Astrocyte of the spinal cord (primary cell): ENCODE data around the gene OPA1.

ENCODE experiments used
- DNase-seq: peaks from one replicate; pipeline ENCODE4 v3.0.0; 2011; ENCODE audit warnings: low read depth, low spot score
- H3K4me3 ChIP-seq: 2 replicates; pipeline ENCODE4 v1.5.1; 2011; ENCODE audit warnings: low read depth, mild to moderate bottlenecking, low read length, moderate library complexity
- in situ Hi-C: cut with HindIII; loops from 2 replicates; pipeline ENCODE4 v1.10.0; 2017; ENCODE audit warnings: low sequenced_read_pairs
- TF ChIP-seq, protein P1 (sequence below): IDR thresholded peaks from 2 replicates; pipeline ENCODE4 v1.5.1; 2012; ENCODE audit warnings: low read depth, mild to moderate bottlenecking, low read length, inconsistent platforms

OPA1 gene

GRCh38 chr3:193716150-193716549, 123.1 kb downstream of the OPA1 start:
- in situ Hi-C loops, result no loop called here
- H3K4me3 ChIP-seq, result no peak overlapping the region
- TF ChIP-seq, protein P1, sequence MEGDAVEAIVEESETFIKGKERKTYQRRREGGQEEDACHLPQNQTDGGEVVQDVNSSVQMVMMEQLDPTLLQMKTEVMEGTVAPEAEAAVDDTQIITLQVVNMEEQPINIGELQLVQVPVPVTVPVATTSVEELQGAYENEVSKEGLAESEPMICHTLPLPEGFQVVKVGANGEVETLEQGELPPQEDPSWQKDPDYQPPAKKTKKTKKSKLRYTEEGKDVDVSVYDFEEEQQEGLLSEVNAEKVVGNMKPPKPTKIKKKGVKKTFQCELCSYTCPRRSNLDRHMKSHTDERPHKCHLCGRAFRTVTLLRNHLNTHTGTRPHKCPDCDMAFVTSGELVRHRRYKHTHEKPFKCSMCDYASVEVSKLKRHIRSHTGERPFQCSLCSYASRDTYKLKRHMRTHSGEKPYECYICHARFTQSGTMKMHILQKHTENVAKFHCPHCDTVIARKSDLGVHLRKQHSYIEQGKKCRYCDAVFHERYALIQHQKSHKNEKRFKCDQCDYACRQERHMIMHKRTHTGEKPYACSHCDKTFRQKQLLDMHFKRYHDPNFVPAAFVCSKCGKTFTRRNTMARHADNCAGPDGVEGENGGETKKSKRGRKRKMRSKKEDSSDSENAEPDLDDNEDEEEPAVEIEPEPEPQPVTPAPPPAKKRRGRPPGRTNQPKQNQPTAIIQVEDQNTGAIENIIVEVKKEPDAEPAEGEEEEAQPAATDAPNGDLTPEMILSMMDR, result no peak
- DNase-seq, result no peak

DNA sequence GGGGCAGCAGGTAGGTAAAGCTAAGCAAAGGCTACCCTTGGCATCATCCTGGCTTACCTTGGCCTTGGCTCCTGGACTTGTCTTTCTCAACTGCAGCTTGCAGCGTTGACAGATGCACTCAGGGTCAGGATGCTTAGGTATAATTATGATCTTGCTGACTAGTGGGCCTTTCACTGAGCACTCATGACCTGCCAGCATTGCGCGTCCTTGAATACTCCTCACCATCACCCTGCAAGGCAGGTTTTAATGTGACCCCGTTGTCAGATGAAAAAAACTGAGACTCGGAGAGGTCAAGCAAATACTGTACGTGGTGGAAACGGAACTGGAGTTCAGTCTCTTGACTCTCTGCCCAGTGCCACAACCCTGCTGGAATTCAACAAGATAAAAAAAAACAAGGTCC, 126.7 kb downstream of the OPA1 start:
- no peak for DNase-seq
- TF ChIP-seq, protein P1, result no peak
- H3K4me3 ChIP-seq, result no peak overlapping the region
- in situ Hi-C loops, result no loop called here

DNA sequence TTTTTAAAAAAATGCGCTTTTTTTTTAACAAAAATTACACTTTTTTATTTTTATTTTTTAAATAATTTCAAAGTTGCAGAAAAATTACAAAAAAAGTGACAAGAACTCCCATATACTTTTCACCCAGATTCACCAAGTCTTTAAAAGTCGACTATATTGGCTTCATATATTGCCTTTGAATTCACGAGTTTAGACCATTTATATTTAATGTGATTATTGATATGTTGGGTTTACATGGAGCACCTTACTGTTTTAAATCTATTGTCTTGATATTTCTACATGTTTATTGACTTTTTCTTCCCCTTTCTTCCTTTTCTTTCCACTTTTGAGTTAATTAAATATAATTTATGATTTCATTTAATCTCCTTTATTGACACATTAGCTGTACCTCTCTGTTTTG, 127.2 kb downstream of the OPA1 start:
- DNase-seq, result no peak
- in situ Hi-C loops, result no loop called here
- TF ChIP-seq, protein P1, result no peak

GRCh38 chr3:193722566-193722965, 129.6 kb downstream of the OPA1 start:
- in situ Hi-C loops, result no loop called here
- TF ChIP-seq, protein P1, result no peak
- DNase-seq, result no peak
- no peak overlapping the region for H3K4me3 ChIP-seq

More for the DNA sequence above, 127.2 kb downstream of the OPA1 start:
- no peak overlapping the region for H3K4me3 ChIP-seq

DNA sequence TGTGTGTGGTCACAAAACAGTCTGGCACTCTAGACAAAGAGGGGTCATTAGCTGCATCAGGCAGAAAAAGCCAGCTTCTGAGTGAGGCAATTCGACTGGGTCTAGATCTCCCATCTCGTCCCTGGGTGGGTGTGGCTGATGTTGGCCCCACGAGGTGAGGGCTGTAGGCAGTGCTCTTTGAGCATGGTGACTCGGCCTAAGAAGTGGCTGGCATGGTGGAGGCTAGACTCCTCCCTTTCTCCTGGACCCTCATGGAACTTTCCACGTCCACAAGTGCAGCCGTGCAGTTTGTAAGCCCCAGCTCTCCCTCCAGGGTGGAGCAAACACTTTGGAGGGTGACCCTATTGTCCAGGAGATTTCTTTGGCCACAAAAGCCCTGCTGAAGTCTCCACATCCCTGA, 134.1 kb downstream of the OPA1 start:
- in situ Hi-C loops, result no loop called here
- TF ChIP-seq, protein P1, result no peak

GRCh38 chr3:193728429-193729087, 135.6 kb downstream of the OPA1 start:
- in situ Hi-C loops, result no loop called here
- TF ChIP-seq, protein P1, result no peak
- H3K4me3 ChIP-seq, result no peak overlapping the region
- no peak for DNase-seq

More for the DNA sequence above, 134.1 kb downstream of the OPA1 start:
- H3K4me3 ChIP-seq, result no peak overlapping the region
- no peak for DNase-seq

DNA sequence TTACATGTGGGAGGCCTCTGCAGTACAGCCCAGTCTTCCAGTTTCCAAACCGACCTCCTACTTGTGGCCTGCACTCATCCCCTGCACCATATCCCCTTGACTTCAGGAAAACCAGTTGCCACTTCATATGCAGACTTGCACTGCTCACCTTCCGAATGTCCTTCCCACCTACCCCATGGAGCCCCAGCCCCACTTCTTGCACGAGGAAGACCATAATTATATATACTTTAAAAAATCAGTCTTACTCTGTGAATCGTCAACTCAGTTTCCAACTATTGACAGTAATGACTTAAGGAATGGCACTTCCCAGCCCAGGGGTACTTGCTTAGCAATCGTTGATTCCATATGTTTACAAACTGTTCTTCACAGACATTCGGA, 136.1 kb downstream of the OPA1 start:
- no peak for DNase-seq
- in situ Hi-C loops, result no loop called here
- TF ChIP-seq, protein P1, result no peak
- H3K4me3 ChIP-seq, result no peak overlapping the region
